ENCODE data around the gene GNL3L.
A peak's percentile ranks its signal among the peaks of the same experiment; 100 is the strongest.
"Not testable (repeated sequence)": the region's sequence is repeated elsewhere in the genome, so short reads cannot be mapped to it uniquely, and the experiment has no call there.

The GNL3L gene

GRCh38 chrX:54529552-54530356, at the start of gene GNL3L:
TSS of gene GNL3L (plus strand) at chrX:54530219. CDS start at chrX:54532567, 2,348 bp downstream.
- peak; percentile 60 to 65 for DNase-seq

DNA sequence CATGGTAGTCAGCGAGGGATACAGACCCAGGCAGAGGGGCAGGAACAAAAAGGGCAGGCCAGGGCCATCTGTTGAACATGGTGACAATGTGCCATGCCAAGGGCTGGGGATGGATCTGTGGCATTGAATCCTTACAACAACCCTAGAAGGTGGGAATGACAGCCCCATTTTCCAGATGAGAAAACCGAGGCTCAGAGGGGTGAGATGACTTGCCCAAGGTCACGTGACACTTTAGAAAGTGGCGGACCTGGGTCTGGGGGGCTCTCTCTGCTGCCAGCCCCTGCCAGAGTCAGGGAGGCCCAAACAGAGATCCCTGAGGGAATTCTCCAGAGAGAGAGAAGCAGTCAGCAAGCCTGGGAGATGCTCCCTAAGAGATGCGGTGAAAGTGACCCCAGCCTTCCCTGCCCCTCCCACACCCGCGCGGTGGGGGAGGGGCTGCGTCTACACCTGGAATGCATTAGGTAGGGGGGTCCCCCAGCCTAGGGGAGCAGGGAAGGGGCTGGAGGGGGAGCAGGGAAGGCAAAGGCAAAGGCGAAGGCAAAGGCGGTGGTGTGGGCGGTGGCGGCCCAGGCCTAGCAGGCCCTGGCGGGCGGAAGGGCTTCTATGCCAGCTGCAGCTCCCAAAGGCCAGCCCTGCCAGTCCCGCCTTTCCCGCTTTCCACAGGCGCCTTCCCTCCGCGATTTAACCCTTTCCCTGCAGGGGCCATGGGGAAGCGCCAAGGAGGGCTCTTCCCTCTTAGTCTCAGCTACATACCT, 47.0 kb upstream of the GNL3L start:
- no peak for DNase-seq

DNA sequence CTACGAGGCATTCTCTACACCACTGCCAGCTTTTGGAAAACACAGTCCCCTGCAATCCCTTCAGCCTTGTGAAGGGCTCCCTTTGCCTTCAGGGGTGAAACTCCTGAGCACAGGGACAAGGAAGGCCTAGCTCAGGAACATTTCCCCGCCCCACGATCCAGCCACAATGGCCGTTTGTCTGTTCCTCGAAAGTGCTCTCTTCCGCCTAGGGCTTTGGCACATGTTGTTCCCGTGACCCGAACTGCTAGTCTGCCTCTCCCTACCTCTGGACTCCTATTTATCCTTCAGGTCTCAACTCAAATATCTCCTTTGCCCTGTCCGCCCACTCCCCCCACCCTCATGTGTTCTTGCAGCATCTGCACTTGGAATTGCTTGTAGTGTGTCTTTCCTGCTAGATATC, 46.1 kb upstream of the GNL3L start:
- no peak for DNase-seq

DNA sequence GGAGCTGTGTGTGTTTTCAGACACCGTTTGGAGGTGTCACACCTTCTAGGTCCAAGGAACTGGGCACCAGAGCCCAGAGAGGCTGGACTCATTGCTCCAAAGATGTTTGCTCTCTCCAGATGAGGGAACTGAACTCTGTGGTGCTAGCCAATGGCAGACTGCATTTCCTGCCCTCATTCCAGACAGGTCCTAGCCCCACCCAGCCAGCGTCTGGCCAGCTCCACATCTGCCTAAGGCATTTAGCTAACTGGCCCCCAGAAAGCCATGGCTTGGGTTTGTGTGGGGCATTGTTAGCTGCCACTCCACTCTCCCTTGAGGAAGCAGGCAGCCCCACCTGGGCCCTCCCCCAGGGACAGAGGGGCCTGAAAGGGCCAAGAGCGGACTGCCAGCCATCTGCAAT, 45.4 kb upstream of the GNL3L start:
- DNase-seq: no peak

DNA sequence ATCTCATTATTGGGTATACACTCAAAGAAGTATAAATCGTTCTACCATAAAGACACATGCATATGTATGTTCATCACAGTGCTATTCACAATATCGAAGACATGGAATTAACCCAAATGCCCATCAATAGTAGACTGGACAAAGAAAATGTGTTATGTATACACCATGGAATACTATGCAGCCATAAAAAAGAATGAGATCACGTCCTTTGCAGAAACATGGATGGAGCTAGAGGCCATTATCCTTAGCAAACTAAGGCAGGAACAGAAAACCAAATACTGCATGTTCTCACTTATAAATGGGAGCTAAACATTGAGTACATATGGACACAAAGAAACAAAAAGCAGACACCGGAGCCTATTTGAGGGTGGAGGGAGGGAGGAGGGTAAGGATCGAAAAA, 40.2 kb upstream of the GNL3L start:
- not testable (repeated sequence) for DNase-seq

DNA sequence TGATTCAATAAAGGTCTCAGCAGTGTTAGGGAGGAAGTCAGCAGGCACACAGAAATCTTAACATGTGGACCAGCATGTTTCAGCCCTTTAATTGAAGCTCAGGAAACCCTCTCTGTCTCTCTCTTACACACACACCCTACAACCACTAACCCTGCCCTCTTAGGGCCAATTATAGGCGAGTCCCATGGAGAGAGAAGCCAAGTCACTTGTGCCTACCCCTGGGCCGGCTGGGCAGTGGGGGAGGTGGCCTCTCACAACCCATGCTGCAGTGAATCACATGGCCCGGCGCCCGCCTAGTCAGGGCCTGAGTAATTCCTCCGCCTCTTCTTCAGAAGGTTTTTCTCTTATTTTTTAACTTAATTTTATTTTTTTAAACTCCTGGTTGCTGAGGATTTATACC, 37.7 kb upstream of the GNL3L start:
- no peak for DNase-seq

GRCh38 chrX:54494166-54494988, 35.6 kb upstream of the GNL3L start:
- DNase-seq: no peak

DNA sequence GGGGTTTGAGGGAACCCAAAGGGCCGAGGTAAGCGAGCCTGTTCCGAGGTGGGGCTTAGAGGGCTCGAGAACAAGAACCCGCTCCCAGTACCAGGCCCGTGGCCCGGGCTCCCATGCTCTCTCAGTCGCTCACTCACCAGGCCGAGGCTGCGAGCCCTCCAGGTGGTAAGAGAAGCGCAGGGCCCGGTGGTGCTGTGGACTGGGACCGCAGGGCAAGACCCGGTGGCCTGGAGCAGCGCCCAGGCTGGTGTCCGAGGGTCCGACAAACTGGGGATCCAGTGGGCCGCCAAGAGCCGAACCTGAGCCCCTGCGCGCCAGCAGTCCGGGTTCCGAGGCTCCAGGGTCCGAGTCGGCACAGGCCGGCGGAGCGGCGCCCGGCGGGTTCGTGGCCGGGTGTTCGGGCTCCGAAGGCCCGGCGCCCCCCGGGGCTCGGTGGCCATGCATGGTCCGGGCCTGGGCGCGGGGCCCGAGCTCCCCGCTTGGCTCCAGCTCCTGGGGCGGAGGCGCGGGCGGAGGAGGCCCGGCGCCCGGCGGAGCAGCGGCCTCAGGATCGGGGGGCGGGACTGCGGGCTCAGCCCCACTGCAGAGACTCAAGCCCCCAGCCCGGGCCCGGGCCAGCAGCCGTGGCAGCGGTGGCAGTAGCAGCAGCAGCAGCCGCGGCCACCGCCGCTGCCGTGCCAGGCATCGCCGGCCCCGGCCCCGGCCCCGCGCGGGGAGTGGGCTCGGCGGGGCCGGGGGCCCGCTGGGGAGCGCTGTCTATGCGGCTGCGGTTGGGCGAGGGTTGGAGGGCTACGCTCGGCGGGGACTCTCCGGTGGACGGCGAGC, 34.8 kb upstream of the GNL3L start:
- no peak for DNase-seq

DNA sequence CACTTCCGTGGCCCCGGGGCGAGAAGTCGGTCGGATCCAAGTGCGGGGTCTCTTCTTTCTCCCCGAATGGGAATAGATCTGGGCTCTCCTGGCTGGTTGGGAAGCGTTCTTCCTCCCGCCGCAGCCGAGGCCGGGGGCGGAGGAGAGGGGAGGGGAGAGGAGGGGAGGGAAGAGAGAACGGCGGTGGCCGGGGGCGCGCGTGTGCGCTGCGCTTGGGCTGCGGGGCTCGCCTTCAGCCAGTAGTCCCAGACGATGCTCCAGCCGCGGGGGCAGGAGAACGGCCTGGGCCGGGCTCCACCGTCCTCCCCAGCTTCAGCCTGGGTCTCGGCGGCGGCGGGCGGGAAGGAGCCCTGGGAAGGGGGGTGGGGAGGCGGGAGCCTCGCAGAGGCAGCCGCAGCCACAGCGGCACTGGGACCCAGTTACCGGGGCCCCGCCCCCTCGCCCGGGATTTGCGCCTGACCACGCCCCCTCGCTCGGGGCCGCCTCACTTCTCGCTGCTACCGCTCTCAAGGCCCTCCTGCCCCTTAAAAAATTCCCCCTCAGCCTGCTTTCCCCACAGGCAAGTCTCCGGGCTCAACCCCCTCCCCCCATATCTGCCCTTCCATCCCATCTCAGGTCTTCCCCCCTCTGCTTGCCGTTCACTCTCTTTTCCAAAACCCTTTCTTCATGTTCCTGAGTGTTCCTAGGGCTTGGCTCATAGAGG, 34.1 kb upstream of the GNL3L start, which contains the start of gene FGD1:
TSS of gene FGD1 (minus strand) at position 421 of the 703 bp plus-strand sequence. CDS start 802 bp downstream, outside the sequence.
- no peak for DNase-seq

DNA sequence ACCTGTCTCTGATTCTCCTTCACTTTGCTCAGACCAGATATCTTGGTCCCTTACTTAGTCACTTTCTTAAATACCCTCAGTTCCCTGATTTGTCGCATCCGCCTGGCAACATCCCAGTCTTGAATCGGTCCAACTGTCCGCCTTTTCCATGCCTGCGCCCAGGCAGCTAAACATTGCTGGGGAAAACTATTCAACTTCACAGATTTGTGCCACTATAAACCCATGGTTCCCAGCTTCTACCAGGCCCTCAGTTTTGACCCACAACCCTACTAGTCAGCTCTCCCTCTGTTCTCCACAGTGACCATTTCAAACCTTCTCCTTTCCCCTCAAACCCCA, 33.5 kb upstream of the GNL3L start:
- no peak for DNase-seq

DNA sequence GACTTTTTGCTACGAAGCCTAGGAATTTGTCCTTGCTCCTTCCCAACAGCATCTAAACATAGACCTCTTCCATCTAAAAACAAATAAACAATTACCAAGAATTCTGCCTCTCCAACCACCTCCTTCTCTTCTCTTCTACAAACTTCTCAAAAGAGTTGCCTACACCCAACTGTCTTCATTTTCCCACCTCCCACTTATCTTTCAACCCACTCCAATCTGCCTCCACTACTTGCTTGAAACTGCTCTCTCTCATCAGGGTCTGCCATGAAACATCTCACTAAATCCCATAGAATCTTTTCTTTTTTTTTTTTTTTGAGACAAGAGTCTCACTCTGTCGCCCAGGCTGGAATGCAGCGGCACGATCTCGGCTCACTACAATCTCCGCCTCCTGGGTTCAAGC, 33.1 kb upstream of the GNL3L start:
- no peak for DNase-seq

DNA sequence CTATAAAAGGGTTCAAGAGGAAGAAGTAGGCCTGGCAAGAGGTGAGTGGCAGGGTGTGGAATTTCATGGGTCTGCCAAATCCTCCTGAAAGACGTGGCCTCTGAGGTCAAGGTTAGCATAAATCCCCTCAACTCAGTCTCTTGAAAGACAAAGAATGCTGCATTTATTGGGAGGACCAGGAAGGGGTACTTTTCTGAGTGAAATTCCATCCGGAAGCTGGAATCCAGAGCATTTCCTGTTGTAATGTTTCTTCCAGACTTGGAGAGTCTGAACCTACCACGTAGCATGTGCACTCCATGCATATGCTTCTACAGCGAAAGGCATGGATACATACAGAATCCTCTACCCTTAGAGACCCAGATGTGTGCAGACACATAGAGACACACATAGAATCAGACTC, 20.6 kb upstream of the GNL3L start:
- DNase-seq: no peak

GRCh38 chrX:54529151-54529550, 868 bp upstream of the GNL3L start:
- no peak for DNase-seq

- DNase-seq: no peak
These were observed 410 bp downstream of the GNL3L start for GRCh38 chrX:54530357-54530900.

DNA sequence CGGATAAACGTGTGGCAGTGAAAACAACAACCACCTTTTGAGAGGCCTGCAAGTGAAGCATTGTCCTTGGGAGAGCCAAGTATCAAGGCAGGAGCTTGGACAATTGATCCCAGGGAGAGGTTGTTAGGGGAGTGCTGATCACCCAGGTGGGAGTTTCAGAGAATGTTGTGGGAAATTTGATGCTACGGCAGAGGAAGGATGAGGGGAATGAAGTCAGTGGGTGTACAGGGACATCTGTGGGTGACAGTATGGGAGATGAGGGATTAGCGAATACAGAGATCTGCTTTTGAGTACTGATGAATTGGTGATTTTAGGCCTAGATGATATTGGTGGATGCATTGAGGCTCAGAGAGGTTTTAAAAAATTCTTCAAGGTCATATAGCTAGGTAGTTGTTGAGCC, 4.3 kb downstream of the GNL3L start:
- DNase-seq: no peak

DNA sequence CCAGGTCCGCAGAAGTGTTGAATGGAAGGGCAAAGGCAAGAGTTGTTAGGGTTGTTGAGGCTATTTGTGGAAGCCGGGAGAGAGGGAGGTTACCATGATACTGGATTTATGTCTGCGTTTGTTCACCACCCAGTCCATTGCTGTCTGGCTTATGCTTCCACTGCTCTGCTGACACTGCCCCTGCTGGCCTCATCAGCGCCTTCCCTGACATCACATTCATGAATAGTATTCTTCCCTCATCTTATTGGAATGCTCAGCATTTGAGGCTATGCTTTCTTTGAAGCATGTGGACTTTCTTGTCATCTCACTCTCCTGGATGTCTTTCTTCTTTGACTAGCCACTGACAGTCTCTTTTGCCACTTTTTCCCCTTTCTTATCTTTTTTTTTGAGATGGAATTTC, 10.3 kb downstream of the GNL3L start:
- no peak for DNase-seq

DNA sequence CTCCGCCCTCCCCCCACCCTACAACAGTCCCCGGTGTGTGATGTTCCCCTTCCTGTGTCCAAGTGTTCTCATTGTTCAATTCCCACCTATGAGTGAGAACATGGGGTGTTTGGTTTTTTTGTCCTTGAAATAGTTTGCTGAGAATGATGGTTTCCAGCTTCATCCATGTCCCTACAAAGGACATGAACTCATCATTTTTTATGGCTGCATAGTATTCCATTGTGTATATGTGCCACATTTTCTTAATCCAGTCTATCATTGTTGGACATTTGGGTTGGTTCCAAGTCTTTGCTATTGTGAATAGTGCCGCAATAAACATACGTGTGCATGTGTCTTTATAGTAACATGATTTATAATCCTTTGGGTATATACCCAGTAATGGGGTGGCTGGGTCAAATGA, 12.2 kb downstream of the GNL3L start:
- not testable (repeated sequence) for DNase-seq

GRCh38 chrX:54550821-54551220, 20.8 kb downstream of the GNL3L start:
- DNase-seq: no peak

GRCh38 chrX:54551801-54552200, 21.8 kb downstream of the GNL3L start:
- no peak for DNase-seq

- not testable (repeated sequence) for DNase-seq
These were observed 25.0 kb downstream of the GNL3L start for GRCh38 chrX:54555006-54555405.

- DNase-seq: no peak
These were observed 30.4 kb downstream of the GNL3L start for GRCh38 chrX:54560411-54560810.

DNA sequence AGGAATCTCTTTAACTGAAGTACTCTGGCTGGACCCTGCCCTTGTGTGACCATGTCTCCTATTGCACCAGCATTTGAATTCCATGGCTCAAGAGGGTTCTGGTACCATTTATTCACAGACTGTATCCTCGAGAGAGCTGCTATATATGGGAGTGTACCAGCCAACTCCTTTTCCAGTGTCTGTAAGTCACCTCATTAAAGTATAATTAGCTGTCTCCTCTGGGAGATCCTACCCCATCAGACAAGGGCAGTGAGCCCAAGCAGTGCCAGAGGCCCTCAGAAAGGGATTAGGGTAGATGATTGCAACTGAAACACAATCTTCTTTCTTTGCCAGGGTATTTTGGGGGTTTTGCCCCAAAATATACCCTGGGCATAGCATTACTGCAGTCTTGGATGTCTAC, 31.6 kb downstream of the GNL3L start:
- DNase-seq: no peak

All from AML-193 (cell line).